GM21825 (cell line): ENCODE data around the gene NHLH1.

Source experiments
- ATAC-seq: cut with Tn5 transposase; IDR thresholded peaks from one replicate; pipeline ENCODE4 v1.9.1; 2021; ENCODE audit warnings: mild to moderate bottlenecking, moderate library complexity; ENCODE audit not compliant: unreplicated experiment

Gene NHLH1

GRCh38 chr1:160358073-160358472, 8.8 kb upstream of the NHLH1 start:
- ATAC-seq: no peak

GRCh38 chr1:160359559-160360226, 7.2 kb upstream of the NHLH1 start:
- ATAC-seq: no peak

DNA sequence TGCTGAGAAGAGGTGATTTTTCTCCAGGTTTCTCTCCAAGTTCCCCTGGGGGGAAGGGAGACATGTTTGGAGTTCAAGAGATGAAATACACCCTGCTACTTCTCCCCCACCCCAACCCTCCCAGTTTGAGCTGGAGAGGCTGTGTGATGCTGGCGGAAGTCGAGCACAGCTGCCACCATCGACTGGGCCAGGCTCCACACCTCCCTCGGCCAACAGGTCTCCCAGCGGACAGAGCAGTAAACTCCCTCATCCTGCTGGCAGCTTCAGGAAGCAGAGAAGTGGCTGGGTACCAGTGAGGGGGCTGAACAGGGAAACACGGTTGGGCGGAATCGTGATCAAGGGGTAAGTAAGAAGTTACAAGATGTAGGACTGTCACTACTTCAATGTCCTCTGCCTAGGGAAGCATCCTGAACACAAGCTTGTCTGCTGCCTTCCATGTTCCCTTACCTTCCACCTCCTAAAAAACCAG, 6.6 kb upstream of the NHLH1 start:
- no peak for ATAC-seq

DNA sequence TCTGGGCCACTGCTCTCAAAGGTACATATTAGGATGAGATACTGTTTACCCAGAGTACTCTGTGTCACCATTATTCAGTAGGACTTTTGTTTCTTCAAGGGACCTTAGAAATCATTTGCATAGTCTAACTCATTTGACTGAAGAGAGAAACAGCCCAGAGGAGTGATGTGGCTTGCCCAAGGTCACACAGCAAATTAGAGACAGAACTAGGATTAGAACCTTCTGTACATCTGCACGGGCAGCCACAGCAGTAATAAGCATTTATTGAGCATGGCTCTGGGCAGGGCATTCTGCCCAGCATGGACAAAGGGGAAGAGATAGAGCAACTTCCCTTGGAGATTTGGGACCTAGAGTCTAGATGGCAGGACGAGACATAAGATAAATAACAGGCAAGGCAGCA, 5.7 kb upstream of the NHLH1 start:
- ATAC-seq: no peak

DNA sequence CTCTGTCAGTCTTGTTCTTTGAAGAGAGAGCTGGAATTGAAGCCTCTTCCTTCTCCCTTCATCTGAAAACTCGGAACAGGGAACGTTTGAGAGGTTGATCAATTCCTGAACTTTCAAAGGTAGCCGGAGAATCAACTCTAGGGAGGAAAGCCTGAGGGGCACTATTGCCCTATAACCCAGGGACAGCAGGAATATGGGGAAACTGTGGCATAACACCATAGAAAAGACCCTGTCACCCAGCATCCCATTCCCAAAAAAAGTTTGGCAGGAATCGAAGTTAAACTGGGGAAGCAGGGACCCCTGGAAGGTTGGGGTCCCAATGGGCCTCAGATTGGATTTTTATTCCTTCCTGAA, 5.1 kb upstream of the NHLH1 start:
- no peak for ATAC-seq

- no peak for ATAC-seq
Measured at GRCh38 chr1:160362168-160362957, 4.5 kb upstream of the NHLH1 start.

DNA sequence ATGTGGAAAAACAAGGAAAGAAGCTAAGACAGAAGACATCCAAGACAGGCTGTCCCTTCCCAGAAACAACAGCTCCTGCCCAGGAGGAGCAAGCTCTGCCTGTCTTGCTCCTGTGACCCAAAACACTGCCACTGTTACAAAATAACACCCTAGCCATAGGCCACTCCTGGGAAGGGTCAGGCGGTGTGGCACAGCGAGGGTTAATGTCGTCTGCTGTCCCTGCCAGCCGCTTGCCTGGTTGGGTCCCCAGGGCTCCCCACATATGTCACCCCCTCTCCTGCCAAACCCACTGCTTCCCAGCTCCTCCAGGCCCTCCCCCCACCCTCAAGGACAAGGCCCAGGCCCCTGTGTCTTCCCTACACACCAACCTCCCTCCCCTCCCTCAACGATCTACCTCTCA, 3.9 kb upstream of the NHLH1 start:
- no peak for ATAC-seq

DNA sequence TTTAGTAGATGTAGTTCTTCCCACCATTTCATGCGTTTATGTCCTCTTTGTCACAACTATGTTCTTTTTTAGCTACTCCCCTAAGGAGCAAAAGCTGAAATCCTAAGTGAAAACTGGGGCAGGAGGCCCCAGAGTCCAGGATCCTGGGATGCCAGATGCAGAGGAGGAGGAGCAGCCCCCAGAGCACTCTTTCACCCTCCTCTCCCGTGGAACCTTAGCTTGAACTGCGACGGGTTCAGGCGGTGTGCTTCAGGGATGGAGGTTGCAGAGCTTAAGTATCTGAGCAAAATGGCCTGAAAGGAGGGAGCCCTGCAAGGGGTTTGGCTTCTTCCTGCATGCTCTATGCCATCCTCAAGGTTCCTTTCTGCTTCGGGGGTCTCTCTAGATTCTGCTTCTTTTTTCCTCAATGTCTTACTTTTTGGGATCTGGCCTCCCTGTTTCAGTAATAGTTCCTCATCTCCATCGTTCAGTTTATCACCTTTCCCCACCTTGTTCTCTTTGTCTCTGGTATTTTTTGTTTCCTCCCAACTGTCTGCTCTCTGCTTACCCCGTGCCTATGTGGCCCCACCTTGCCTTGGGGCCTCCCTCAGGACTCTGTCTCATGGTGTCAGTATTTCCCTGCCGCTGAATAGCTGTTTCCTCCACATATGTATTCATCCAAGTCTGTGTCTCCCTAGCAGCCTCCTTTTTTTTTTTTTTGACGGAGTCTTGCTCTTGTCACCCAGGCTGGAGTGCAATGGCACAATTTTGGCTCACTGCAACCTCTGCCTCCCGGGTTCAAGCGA, 2.7 kb upstream of the NHLH1 start:
- no peak for ATAC-seq

GRCh38 chr1:160365325-160365724, 1.5 kb upstream of the NHLH1 start:
- ATAC-seq: no peak

GRCh38 chr1:160367516-160367900, 637 bp downstream of the NHLH1 start:
- ATAC-seq: no peak

DNA sequence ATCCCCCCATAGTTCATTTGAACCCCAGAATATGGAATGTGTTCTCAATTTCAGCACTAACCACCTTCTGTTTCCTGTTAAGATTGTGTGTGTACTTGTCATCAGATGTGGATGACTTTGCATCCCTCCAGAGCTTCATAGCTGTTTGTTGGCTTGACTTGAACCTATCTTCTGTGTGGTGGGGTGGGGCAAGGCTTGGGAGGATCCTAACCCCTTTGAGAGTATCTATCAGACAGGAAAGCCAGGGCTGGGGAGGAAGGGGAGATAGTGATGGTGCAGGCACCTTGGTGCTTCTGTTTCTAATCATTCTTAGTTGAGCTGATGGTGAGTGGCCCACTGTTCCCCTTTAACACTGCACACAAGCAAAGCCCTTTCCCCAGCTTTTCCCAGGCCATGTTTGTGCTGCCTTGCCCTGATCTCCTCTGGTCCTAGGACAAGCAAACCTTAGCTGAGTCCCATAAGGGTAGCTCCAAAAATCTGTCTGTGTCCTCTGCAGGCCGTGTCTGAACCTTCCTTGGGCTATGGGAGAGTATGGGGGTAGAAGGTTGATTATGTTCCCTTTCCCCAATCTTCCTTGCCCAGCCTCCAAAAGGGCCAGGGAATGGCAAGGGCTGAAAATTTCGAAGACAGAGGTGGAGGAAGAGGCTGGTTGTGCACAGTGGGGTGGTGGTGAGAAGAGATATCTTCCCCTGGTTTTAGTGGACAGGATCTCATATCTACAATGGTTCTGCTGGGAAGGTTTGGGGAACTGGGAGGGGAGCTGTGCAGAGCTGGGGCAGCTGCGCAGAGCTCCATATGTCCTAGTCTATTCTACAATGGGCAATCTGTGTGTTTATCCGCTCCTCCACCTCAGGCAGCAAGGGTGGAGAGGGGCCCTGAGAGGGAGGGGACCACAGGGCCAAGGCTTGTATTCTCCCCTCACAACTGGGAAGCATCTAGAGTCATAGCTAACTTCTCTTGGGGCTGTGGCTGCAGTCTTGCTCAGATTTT, 1.4 kb downstream of the NHLH1 start:
- ATAC-seq: no peak

- no peak for ATAC-seq
Measured at GRCh38 chr1:160369087-160369486, 2.2 kb downstream of the NHLH1 start.

- ATAC-seq: no peak
Measured at GRCh38 chr1:160370561-160371345, 3.9 kb downstream of the NHLH1 start.

- no peak for ATAC-seq
Measured at GRCh38 chr1:160371346-160371631, 4.4 kb downstream of the NHLH1 start.

DNA sequence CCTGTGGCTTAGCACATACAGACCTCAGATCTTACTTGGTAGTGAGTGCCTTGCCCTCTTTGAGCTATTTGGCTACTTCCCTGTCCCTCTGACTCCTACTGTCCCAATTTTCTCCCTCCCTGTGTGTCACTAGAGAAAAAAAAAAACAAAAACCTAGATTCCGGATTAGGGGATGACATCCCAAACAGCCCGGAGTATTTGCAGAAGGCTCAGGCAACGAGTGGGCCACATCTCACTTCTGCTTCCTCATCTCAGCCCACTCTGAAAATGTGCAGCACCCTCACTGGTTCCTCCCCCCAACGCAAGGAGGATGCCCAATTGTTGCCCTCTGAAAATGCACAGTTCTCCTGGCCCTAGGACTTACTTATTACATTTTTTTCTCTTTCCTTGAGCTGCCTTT, 4.9 kb downstream of the NHLH1 start:
- no peak for ATAC-seq

GRCh38 chr1:160373696-160374095, 6.8 kb downstream of the NHLH1 start:
- no peak for ATAC-seq

DNA sequence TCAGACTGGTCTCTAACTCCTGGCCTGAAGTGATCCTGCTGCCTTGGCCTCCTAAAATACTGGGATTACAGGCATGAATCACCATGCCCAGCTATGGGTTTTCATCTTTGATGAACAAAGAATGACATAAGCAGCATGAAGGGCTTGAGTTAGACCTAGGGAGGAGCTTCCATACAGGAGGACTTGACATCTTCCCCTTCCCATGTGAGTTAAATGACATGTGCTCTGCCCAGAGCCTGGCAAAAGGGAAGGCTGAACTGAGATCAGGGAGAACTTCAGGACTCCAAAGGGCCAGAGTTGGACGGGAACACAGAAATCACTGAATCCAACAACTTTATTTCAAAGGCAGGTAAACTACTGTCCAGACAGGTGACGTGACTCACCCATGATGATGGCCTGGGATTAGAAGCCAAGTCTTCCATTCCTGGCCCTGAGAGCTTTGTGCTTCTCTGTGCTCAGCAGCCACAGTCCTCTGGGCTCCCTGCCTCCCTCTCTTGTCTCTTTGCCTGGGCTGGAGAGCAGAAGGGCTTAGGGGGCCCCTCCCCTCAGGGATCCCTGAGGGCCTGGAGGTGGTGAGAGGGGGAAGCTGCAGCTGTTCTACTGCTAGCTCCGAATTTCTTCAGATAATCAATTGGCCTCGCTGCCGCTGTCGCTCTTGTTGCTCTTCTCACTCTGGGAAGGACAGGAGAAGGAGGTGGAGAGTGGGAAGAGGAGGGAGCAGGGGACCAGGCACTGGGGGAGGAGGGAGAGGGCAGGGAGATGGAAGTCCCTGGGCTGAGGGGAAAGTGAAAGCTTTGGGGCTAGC, 7.6 kb downstream of the NHLH1 start:
- no peak for ATAC-seq

DNA sequence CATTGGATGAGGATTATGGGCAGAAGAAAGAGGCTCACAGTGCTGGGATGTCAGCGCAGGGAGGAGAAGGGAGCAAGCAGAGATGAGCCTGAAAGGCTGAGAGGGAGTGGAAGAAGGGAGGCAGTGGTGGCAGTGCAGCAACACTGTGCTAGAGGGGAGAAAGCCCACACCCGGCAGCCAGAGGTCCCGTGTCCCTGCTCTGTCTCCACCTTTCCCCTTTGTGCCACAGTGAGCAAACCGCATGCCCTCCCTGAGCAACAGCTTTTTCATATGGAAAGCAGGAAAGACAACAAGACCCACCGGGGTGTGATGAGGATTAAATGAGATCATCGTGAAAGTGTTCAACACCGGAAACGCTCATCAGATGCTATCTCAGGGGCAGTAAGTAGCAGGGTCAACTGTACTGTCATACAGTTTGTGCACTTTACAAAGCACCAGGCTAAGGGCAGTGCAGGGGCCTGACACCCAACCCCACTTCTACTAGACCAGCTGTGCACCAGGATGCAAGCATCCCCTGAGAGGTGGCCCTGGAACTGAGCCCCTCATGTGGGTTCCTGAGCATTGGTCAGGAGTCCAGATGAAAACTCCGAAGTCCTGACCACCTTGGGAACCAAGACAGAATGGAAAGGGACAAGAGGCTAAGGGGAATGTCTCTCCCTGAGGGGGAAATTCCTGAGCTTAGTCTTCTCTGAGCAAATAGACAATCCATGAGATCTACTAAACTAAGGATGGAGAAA, 9.1 kb downstream of the NHLH1 start:
- ATAC-seq: no peak
